ENCODE measurements around the gene AKR1B1.

Gene AKR1B1

GRCh38 chr7:134500982-134501381, 42.1 kb upstream of the AKR1B1 start:
- no peak for DNase-seq
- no CpG with 5 or more reads among the region's 5 CpGs for WGBS (ENCODE audit: extremely low coverage, insufficient coverage, insufficient read length)
- no peak overlapping the region for H3K9ac ChIP-seq (ENCODE audit: low read length)

GRCh38 chr7:134500406-134500805, 41.5 kb upstream of the AKR1B1 start:
- Histone ChIP-seq H3K4me3 (ENCODE audit: low read depth, low read length) (no peak overlapping the region), H4K12ac (ENCODE audit: low read depth, low read length) (no peak overlapping the region), H2BK12ac (ENCODE audit: low read length) (no peak overlapping the region), H3K9me3 (ENCODE audit: insufficient read depth, low read depth, low read length) (no peaks in the 10 kb centered on the region), H2BK120ac (ENCODE audit: insufficient read depth, low read length, poor library complexity) (no peak overlapping the region), H3K14ac (ENCODE audit: low read length) (no peak overlapping the region), H4K91ac (ENCODE audit: low read depth, low read length) (no peak overlapping the region), H3K9ac (ENCODE audit: low read length) (no peak overlapping the region), H3K79me1 (ENCODE audit: low read length) (no peaks in the 10 kb centered on the region), H2AFZ (ENCODE audit: insufficient read depth, low read length, poor library complexity) (no peak overlapping the region), H3K27me3 (ENCODE audit: insufficient read depth, low read length) (no peaks in the 10 kb centered on the region), H3K36me3 (ENCODE audit: control insufficient read depth in 1 of 2, insufficient read depth in 2 of 2, low read length in 2 of 2) (no peaks in the 10 kb centered on the region), H3K18ac (ENCODE audit: low read length) (no peak overlapping the region), H3K27ac (ENCODE audit: low read depth, low read length) (no peak overlapping the region), H3K79me2 (ENCODE audit: control insufficient read depth, insufficient read depth, low read length, poor library complexity) (no peaks in the 10 kb centered on the region), H3K4me1 (ENCODE audit: control insufficient read depth in 1 of 2, insufficient read depth in 2 of 2, low read length in 2 of 2) (no peaks in the 10 kb centered on the region), H3K4ac (ENCODE audit: low read depth, low read length) (no peak overlapping the region), H4K8ac (ENCODE audit: low read depth, low read length) (no peak overlapping the region), H3K23ac (ENCODE audit: low read length) (no peak overlapping the region), H2AK5ac (ENCODE audit: low read length) (no peak overlapping the region), H3K4me2 (ENCODE audit: low read length) (no peak overlapping the region), H2BK5ac (ENCODE audit: low read depth, low read length, poor library complexity) (no peak overlapping the region)
- WGBS (ENCODE audit: extremely low coverage, insufficient coverage, insufficient read length): no CpG with 5 or more reads among the region's 2 CpGs
- no peak for DNase-seq

More at GRCh38 chr7:134500982-134501381, 42.1 kb upstream of the AKR1B1 start:
- H2AFZ ChIP-seq (ENCODE audit: insufficient read depth, low read length, poor library complexity): no peak overlapping the region
- H4K12ac ChIP-seq (ENCODE audit: low read depth, low read length): no peak overlapping the region
- no peak overlapping the region for H2BK12ac ChIP-seq (ENCODE audit: low read length)
- H3K9me3 ChIP-seq (ENCODE audit: insufficient read depth, low read depth, low read length): no peaks in the 10 kb centered on the region
- no peaks in the 10 kb centered on the region for H3K79me1 ChIP-seq (ENCODE audit: low read length)
- no peak overlapping the region for H3K18ac ChIP-seq (ENCODE audit: low read length)
- H2AK5ac ChIP-seq (ENCODE audit: low read length): no peak overlapping the region
- no peak overlapping the region for H3K27ac ChIP-seq (ENCODE audit: low read depth, low read length)
- no peak overlapping the region for H3K23ac ChIP-seq (ENCODE audit: low read length)
- no peaks in the 10 kb centered on the region for H3K79me2 ChIP-seq (ENCODE audit: control insufficient read depth, insufficient read depth, low read length, poor library complexity)
- no peaks in the 10 kb centered on the region for H3K27me3 ChIP-seq (ENCODE audit: insufficient read depth, low read length)
- no peak overlapping the region for H4K8ac ChIP-seq (ENCODE audit: low read depth, low read length)
- no peak overlapping the region for H3K4me3 ChIP-seq (ENCODE audit: low read depth, low read length)
- no peaks in the 10 kb centered on the region for H3K4me1 ChIP-seq (ENCODE audit: control insufficient read depth in 1 of 2, insufficient read depth in 2 of 2, low read length in 2 of 2)
- no peak overlapping the region for H3K14ac ChIP-seq (ENCODE audit: low read length)
- H4K91ac ChIP-seq (ENCODE audit: low read depth, low read length): no peak overlapping the region
- no peak overlapping the region for H3K4me2 ChIP-seq (ENCODE audit: low read length)
- H2BK120ac ChIP-seq (ENCODE audit: insufficient read depth, low read length, poor library complexity): no peak overlapping the region
- no peak overlapping the region for H3K4ac ChIP-seq (ENCODE audit: low read depth, low read length)
- no peaks in the 10 kb centered on the region for H3K36me3 ChIP-seq (ENCODE audit: control insufficient read depth in 1 of 2, insufficient read depth in 2 of 2, low read length in 2 of 2)
- H2BK5ac ChIP-seq (ENCODE audit: low read depth, low read length, poor library complexity): no peak overlapping the region

GRCh38 chr7:134495546-134495945, 36.6 kb upstream of the AKR1B1 start:
- Histone ChIP-seq H2BK120ac (ENCODE audit: insufficient read depth, low read length, poor library complexity) (no peak overlapping the region), H3K27ac (ENCODE audit: low read depth, low read length) (no peak overlapping the region), H2BK12ac (ENCODE audit: low read length) (no peak overlapping the region), H3K27me3 (ENCODE audit: insufficient read depth, low read length) (no peaks in the 10 kb centered on the region), H3K18ac (ENCODE audit: low read length) (no peak overlapping the region), H4K91ac (ENCODE audit: low read depth, low read length) (no peak overlapping the region), H2BK5ac (ENCODE audit: low read depth, low read length, poor library complexity) (no peak overlapping the region), H3K9me3 (ENCODE audit: insufficient read depth, low read depth, low read length) (no peaks in the 10 kb centered on the region), H3K79me1 (ENCODE audit: low read length) (no peaks in the 10 kb centered on the region), H3K79me2 (ENCODE audit: control insufficient read depth, insufficient read depth, low read length, poor library complexity) (no peaks in the 10 kb centered on the region), H3K4ac (ENCODE audit: low read depth, low read length) (no peak overlapping the region), H2AK5ac (ENCODE audit: low read length) (no peak overlapping the region), H3K4me2 (ENCODE audit: low read length) (no peak overlapping the region), H3K4me1 (ENCODE audit: control insufficient read depth in 1 of 2, insufficient read depth in 2 of 2, low read length in 2 of 2) (no peaks in the 10 kb centered on the region), H3K14ac (ENCODE audit: low read length) (no peak overlapping the region), H2AFZ (ENCODE audit: insufficient read depth, low read length, poor library complexity) (no peak overlapping the region), H4K12ac (ENCODE audit: low read depth, low read length) (no peak overlapping the region), H3K4me3 (ENCODE audit: low read depth, low read length) (no peak overlapping the region), H4K8ac (ENCODE audit: low read depth, low read length) (no peak overlapping the region), H3K36me3 (ENCODE audit: control insufficient read depth in 1 of 2, insufficient read depth in 2 of 2, low read length in 2 of 2) (no peaks in the 10 kb centered on the region), H3K23ac (ENCODE audit: low read length) (no peak overlapping the region), H3K9ac (ENCODE audit: low read length) (no peak overlapping the region)
- no peak for DNase-seq
- no CpG with 5 or more reads among the region's 1 CpG for WGBS (ENCODE audit: extremely low coverage, insufficient coverage, insufficient read length)

GRCh38 chr7:134493091-134493490, 34.2 kb upstream of the AKR1B1 start:
- no peak for DNase-seq
- Histone ChIP-seq H3K4me3 (ENCODE audit: low read depth, low read length) (no peak overlapping the region), H3K4me2 (ENCODE audit: low read length) (no peak overlapping the region), H3K4me1 (ENCODE audit: control insufficient read depth in 1 of 2, insufficient read depth in 2 of 2, low read length in 2 of 2) (no peaks in the 10 kb centered on the region), H3K79me2 (ENCODE audit: control insufficient read depth, insufficient read depth, low read length, poor library complexity) (no peaks in the 10 kb centered on the region), H3K79me1 (ENCODE audit: low read length) (no peaks in the 10 kb centered on the region), H2AK5ac (ENCODE audit: low read length) (no peak overlapping the region), H2BK120ac (ENCODE audit: insufficient read depth, low read length, poor library complexity) (no peak overlapping the region), H4K91ac (ENCODE audit: low read depth, low read length) (no peak overlapping the region), H4K12ac (ENCODE audit: low read depth, low read length) (no peak overlapping the region), H3K27me3 (ENCODE audit: insufficient read depth, low read length) (no peaks in the 10 kb centered on the region), H3K27ac (ENCODE audit: low read depth, low read length) (no peak overlapping the region), H3K4ac (ENCODE audit: low read depth, low read length) (no peak overlapping the region), H4K8ac (ENCODE audit: low read depth, low read length) (no peak overlapping the region), H3K23ac (ENCODE audit: low read length) (no peak overlapping the region), H3K9ac (ENCODE audit: low read length) (no peak overlapping the region), H2BK5ac (ENCODE audit: low read depth, low read length, poor library complexity) (no peak overlapping the region), H2AFZ (ENCODE audit: insufficient read depth, low read length, poor library complexity) (no peak overlapping the region), H3K18ac (ENCODE audit: low read length) (no peak overlapping the region), H2BK12ac (ENCODE audit: low read length) (no peak overlapping the region), H3K36me3 (ENCODE audit: control insufficient read depth in 1 of 2, insufficient read depth in 2 of 2, low read length in 2 of 2) (no peaks in the 10 kb centered on the region), H3K14ac (ENCODE audit: low read length) (no peak overlapping the region), H3K9me3 (ENCODE audit: insufficient read depth, low read depth, low read length) (no peaks in the 10 kb centered on the region)
- no CpG with 5 or more reads among the region's 2 CpGs for WGBS (ENCODE audit: extremely low coverage, insufficient coverage, insufficient read length)

Measured in trophoblast cell (in vitro differentiated cells and primary cell).